Gastroesophageal sphincter (tissue), 3 donors: ENCODE data around the gene SPATA3.
A peak's percentile ranks its signal among the peaks of the same experiment; 100 is the strongest.

Experiments
- CTCF ChIP-seq, 4 experiments: fragments of 200-600 bp in 2 of 4; fragments of 450-650 bp in 2 of 4; sonication (generic) in 1 of 4; IDR thresholded peaks; one replicate each; pipeline ENCODE4 v1.5.1; 2017 to 2019; ENCODE audit warnings: antibody characterized with exemption in 4 of 4, mild to moderate bottlenecking in 2 of 4, moderate library complexity in 2 of 4
- POLR2A ChIP-seq, 2 donors: fragments of 450-650 bp; IDR thresholded peaks; one replicate each; pipeline ENCODE4 v1.6.1; 2017; ENCODE audit warnings: antibody characterized with exemption in 2 of 2, mild to moderate bottlenecking in 2 of 2, moderate library complexity in 1 of 2
- POLR2AphosphoS5 ChIP-seq: sonication (generic); formaldehyde crosslinking; IDR thresholded peaks from one replicate; pipeline ENCODE4 v1.6.1; 2017; ENCODE audit warnings: antibody characterized with exemption

GRCh38 chr2:231056453-231057416, 60.8 kb downstream of the SPATA3 start, which contains the start of gene PSMD1:
- peak; percentile 78 to 93 (median 86) for TF ChIP-seq CTCF (IDR thresholded peaks at IDR 0.05)
- TF ChIP-seq POLR2A (IDR thresholded peaks at IDR 0.05) = peak; percentile 13 to 14
- TF ChIP-seq POLR2AphosphoS5 = peak; percentile 10
